EL (cell line): Measurements from ENCODE around the gene PIH1D1.

Experiments used
- DNase-seq: peaks from one replicate; pipeline ENCODE4 v3.0.0-alpha.2; 2016

The PIH1D1 gene

GRCh38 chr19:49451430-49452181 lies at the start of gene PIH1D1:
PIH1D1 (minus strand) TSS chr19:49451814; CDS start chr19:49451574, 240 bp downstream.
- DNase-seq = peak; percentile 100

DNA sequence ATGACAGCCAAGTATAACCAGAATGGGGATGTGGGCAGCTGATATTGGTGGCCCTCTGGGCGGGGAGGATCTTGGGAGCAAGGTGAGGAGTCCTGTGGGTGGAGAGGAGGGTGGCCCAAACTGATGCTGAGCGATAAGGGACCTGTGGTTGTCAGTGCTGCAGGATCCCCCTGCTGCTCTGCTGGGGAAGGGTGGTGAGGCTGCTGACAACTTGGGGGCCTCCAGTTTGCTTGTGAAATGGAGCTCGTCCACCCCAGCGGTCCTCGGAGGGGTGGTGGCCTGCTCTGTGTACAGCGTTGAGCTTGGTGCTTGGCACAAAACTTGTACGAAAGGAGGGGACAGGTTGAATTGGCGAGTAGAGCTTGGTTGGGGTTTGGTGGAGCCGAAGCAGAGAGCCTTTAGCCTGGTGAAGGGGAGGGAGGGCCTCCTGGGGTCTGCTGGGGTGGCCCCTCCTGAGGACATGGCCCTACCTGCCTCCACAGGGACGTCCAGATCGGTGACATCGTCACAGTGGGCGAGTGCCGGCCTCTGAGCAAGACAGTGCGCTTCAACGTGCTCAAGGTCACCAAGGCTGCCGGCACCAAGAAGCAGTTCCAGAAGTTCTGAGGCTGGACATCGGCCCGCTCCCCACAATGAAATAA lies 47.5 kb upstream of the PIH1D1 start:
- no peak for DNase-seq

DNA sequence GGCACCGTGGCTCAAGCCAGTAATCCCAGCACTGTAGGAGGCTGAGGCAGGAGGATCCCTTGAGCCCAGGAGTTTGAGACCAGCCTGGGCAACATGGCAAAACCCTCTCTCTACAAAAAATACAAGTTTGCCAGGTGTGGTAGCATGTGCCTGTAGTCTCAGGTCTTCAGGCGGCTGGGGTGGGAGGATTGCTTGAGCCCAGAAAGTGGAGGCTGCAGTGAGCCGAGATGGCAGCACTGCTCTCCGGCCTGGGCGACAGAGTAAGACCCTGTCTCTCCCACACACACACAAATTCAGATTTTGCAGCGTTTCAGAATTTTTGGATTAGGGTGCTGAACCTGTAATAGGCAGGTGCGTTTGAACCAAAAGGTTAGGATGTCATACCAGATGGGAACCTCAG lies 46.9 kb upstream of the PIH1D1 start:
- DNase-seq = no peak

GRCh38 chr19:49497789-49498103 lies 46.1 kb upstream of the PIH1D1 start:
- no peak for DNase-seq

- DNase-seq = peak; percentile 62
These were observed 45.6 kb upstream of the PIH1D1 start for GRCh38 chr19:49497047-49497788.

- no peak for DNase-seq
These were observed 45.0 kb upstream of the PIH1D1 start for GRCh38 chr19:49496574-49497008.

- peak; percentile 59 for DNase-seq
These were observed 41.2 kb upstream of the PIH1D1 start for GRCh38 chr19:49492573-49493405.

DNA sequence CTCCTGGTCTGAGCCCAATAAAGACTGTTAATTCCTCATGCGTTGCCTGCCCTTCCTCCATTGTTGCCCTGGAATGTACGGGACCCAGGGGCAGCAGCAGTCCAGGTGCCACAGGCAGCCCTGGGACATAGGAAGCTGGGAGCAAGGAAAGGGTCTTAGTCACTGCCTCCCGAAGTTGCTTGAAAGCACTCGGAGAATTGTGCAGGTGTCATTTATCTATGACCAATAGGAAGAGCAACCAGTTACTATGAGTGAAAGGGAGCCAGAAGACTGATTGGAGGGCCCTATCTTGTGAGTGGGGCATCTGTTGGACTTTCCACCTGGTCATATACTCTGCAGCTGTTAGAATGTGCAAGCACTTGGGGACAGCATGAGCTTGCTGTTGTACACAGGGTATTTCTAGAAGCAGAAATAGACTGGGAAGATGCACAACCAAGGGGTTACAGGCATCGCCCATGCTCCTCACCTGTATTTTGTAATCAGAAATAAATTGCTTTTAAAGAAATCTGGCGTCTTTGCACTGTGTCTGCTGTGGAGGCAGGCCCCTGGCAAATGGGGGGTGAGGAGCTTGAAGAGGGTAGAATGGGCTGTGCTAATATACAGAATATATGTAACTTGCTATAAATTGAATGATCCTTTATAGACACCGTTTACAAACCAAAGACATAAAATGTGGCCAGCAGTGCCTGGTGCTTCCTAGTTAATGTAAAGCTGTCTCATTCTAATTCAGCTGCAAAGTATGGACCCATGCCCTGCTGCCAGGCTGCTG lies 40.4 kb upstream of the PIH1D1 start:
- DNase-seq = peak; percentile 16

- no peak for DNase-seq
These were observed 39.6 kb upstream of the PIH1D1 start for GRCh38 chr19:49491030-49491803.

GRCh38 chr19:49490287-49491029 lies 38.8 kb upstream of the PIH1D1 start:
- DNase-seq = no peak

- DNase-seq = no peak
These were observed 38.1 kb upstream of the PIH1D1 start for GRCh38 chr19:49489601-49490167.

GRCh38 chr19:49488863-49489537 lies 37.4 kb upstream of the PIH1D1 start:
- peak; percentile 15 for DNase-seq

DNA sequence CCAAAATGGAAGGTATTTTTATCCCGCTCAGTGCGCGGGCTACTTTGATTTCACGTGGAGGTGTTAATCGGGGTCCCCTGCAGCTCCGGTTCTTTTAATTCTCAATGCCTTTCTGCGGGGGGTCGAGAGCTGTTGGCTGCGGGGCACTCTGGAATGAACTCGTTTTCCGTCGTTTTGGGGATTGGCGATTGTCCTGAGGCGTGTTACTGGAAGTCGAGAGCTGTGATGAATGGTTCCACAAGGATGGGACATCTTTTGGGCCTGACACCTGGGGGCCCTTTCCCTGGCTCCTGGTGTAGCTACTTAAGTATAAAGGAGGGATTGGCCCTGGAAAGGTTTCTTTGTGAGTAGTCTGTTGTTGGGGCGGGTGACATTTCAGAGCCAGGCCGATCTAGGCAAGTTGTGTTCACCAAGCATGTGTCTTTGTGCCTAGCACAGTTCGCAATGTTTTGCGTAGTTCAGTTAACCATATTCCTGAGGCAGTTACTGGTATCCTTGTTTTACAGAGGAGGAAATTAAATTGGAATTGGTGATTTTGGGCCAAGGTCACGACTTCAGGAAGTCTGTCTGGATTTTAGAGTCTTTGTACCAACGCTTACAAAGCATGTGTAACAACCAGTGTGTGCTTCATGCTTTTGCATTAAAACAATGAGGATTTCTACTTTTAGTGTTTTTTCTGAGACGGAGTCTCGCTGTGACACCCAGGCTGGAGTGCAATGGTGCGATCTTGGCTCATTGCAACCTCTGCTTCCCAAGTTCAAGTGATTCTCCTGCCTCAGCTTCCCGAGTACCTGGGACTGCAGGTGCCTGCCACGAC lies 36.6 kb upstream of the PIH1D1 start:
- DNase-seq = peak; percentile 25

DNA sequence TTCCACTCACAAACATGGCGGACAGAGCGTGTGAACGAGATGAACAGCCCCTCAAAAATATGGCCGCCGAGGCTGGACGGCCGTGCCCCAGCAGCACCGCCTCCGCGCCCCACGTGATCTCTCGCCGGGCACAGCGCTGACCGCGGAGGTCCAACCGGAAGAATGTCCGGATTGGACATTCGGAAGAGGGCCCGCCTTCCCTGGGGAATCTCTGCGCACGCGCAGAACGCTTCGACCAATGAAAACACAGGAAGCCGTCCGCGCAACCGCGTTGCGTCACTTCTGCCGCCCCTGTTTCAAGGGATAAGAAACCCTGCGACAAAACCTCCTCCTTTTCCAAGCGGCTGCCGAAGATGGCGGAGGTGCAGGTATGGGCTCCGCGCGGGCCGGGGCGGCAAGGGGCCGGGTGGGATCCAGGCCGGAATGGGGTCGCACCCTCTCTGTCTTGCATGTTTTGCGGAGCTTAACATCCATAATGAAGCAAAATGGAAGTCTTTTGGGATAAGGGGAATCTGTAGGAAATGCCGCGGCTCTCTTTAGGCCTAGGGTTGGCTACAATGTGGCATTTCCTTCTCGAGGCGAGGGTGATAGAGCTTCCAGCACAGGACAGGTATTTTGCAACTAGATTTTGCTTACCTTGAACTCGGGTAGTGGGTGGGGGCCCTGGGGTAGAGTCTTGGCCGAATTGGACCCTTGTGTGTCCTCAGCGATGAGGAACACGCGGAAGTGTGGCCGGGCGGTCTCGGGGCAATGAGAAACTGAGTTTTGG lies 35.8 kb upstream of the PIH1D1 start, which contains the start of gene RPL13A:
RPL13A (plus strand) TSS at position 332 of the 769 bp plus-strand sequence; CDS start at position 354, 22 bp downstream.
- DNase-seq = peak; percentile 99

DNA sequence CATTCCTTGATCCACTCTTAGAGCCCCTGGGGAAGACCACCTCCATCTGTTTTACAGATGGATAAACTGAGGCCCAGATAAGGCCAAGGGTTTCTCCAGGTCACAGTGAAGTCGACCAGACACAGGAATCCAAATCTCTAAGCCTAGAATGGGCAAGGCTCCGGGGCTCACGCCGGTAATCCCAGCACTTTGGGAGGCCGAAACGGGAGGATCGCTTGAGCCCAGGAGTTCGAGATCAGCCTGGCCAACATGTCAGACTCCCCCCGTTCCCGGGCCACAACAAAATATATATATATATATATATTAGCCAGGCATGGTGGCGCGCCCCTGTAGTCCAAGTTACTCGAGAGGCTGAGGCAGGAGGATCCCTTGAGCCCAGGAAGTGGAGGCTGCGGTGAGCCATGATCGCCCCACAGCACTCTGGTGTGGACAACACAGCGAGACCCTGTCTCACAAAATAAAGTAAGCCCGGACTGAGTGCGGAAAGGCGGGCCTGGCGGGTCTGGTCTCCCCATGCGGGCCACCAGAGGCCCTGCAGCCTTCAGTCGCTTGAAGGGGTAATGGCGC lies 35.2 kb upstream of the PIH1D1 start:
- no peak for DNase-seq

DNA sequence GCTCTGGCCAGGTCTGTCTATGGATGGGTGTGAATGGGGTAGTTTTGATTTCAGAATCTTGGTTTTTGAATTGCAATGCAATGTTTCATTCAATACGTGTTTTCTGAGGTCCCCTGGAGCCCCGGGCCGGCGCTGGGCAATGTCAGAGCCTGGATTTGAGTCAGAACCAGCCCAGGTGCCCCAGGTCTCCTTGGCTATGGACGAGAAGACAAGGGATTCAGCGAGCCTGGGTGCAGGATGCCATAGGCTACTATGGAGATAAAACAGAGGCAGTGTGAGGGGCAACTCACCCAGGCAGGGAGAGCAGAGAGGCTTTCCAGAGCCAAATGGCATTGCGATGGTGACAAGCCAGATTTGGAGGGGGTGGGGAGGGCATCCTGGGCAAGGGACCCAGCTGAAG lies 34.6 kb upstream of the PIH1D1 start:
- no peak for DNase-seq

DNA sequence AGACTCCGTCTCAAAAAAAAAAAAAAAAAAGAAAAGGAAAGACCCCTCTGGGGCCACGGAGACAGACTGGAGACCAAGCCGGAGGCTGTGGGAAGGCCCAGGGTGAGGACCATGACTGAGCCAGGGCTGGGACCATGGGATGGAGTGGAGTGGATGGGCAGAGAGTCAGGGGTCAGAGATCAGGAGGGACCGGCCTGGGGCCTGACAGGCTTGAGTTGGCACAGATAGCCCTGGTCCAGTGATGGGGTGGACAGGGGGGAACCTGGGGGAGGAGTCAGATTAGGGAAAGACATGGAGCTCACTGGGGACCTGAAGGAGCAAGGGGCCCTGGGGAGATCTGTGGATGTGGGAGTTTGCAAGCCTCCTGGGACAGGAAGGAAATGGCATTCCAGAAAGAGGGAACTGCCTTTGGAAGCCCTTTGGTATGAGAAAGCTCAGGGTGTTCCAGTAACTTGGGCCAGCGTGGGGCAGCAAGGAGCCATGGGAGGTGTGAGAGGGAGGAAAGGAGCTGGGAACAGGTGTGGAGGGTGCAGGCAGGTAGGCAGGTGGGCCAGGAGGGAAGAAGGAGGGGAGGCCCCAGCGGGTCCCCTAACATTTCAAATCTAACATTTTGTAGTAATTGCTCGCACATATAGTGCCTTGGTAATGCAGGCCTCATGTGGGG lies 29.5 kb upstream of the PIH1D1 start:
- DNase-seq = no peak
